ENCODE data around the gene C16orf78.

DNA sequence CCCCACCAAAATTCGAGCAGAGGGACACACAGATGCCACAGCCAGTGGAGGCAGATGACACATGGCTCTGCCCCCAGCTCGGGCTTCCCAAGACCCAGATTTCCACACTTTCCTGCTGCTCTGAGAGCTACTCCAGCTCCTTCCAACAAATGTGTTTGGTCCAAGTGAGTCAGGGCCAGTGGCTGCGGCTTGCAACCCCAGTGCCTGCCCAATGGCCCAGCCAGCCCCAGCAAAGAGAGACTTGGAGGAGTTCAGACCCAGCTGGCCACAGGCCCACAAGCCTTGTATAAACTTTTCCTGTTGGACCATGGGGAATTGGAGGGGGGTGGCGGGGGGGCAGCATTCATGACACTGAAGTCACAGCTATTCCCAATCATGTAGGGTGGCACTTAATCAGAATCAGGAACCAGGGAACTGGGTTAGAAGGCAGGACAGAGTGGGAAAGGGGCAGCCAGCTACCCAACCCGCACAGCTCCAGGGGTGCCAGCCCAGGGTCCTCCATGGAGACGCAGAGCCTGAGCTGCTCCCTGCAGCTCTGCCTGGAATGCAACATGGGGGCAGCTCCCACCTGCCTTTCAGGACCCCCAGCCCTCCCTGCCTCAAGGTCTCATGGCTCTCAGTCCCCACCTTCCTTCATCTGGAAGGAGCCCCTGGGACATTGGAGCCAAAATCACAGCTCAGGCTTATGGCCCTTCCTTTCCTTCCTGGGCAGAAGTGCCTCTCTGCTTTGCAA is 17.5 kb upstream of the C16orf78 start:
- TF ChIP-seq, protein P1, sequence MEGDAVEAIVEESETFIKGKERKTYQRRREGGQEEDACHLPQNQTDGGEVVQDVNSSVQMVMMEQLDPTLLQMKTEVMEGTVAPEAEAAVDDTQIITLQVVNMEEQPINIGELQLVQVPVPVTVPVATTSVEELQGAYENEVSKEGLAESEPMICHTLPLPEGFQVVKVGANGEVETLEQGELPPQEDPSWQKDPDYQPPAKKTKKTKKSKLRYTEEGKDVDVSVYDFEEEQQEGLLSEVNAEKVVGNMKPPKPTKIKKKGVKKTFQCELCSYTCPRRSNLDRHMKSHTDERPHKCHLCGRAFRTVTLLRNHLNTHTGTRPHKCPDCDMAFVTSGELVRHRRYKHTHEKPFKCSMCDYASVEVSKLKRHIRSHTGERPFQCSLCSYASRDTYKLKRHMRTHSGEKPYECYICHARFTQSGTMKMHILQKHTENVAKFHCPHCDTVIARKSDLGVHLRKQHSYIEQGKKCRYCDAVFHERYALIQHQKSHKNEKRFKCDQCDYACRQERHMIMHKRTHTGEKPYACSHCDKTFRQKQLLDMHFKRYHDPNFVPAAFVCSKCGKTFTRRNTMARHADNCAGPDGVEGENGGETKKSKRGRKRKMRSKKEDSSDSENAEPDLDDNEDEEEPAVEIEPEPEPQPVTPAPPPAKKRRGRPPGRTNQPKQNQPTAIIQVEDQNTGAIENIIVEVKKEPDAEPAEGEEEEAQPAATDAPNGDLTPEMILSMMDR (IDR thresholded peaks at IDR 0.05): no peak
- TF ChIP-seq POLR2A (IDR thresholded peaks at IDR 0.05): no peak
